Prostate gland (tissue), 2 donors: ENCODE results near the gene ARHGAP26. TPM values are rescaled to one million over a fixed set of nuclear protein-coding genes. Genes with fewer than 3 reads are reported as not detected.

ENCODE experiments used
- DNase-seq: peaks from one replicate; pipeline ENCODE4 v3.0.0-alpha.2; 2019; ENCODE audit warnings: low spot score
- H3K27ac ChIP-seq, 2 donors: fragments of 200-600 bp; sonication (generic); 2 replicates each; pipeline ENCODE4 v1.5.1; 2017 to 2019
- H3K27me3 ChIP-seq: fragments of 200-600 bp; sonication (generic); replicated peaks from 2 replicates; pipeline ENCODE4 v1.5.1; 2019; ENCODE audit not compliant: insufficient read depth
- H3K36me3 ChIP-seq, 2 donors: fragments of 200-600 bp; sonication (generic); 1 replicate in 1 of 2; 2 replicates in 1 of 2; pipeline versions ENCODE4 v1.5.1 to v1.8.1; 2017 to 2019
- H3K4me1 ChIP-seq: fragments of 200-600 bp; sonication (generic); replicated peaks from 2 replicates; pipeline ENCODE4 v1.5.1; 2019
- H3K4me3 ChIP-seq, 2 donors: fragments of 200-600 bp; sonication (generic); 2 replicates each; pipeline ENCODE4 v1.5.1; 2017 to 2019
- H3K9me3 ChIP-seq: fragments of 200-600 bp; sonication (generic); 2 replicates; pipeline ENCODE4 v1.5.1; 2017
- CTCF ChIP-seq, 4 experiments: fragments of 200-600 bp in 2 of 4; fragments of 450-650 bp in 2 of 4; sonication (generic) in 2 of 4; IDR thresholded peaks; 1 replicate in 3 of 4; 2 replicates in 1 of 4; pipeline ENCODE4 v1.5.1; 2016 to 2019; ENCODE audit warnings: antibody characterized with exemption in 4 of 4, mild to moderate bottlenecking in 2 of 4, moderate library complexity in 2 of 4
- POLR2A ChIP-seq: fragments of 450-650 bp; IDR thresholded peaks from one replicate; pipeline ENCODE4 v1.6.1; 2016; ENCODE audit warnings: antibody characterized with exemption, mild to moderate bottlenecking
- POLR2AphosphoS5 ChIP-seq: sonication (generic); formaldehyde crosslinking; IDR thresholded peaks from one replicate; pipeline ENCODE4 v1.6.1; 2017; ENCODE audit warnings: antibody characterized with exemption
- WGBS: methylation state at CpG from one replicate; pipeline ENCODE4 v1.1.5; 2018; 5-methylcytosine and 5-hydroxymethylcytosine counted together
- intact Hi-C: fragments of 100-400 bp; cut with DNase I; formaldehyde crosslinking; loops from one replicate; pipeline ENCODE4 v1.14.2; 2022
- total RNA-seq, 2 donors: library from RNA; depleted of rRNA; stranded (reverse); fragments of >200 nt; gene quantifications; one replicate each; pipeline ENCODE4 v1.1.0, GENCODE V29; 2016

Gene ARHGAP26
- total RNA-seq, 2 donors from 2014 or later: 11.7 to 39.8 TPM

- Histone ChIP-seq H3K4me3 (no peak overlapping the region), H3K27ac (no peak overlapping the region), H3K27me3 (no peaks in the 10 kb centered on the region), H3K9me3 (no peaks in the 10 kb centered on the region), H3K36me3 (no peaks in the 10 kb centered on the region), H3K4me1 (peaks cover 3% of the 10 kb centered on the region)
- DNase-seq: no peak
- intact Hi-C loops: no loop called here
- WGBS: 86% methylated on average over 3 of the region's 3 CpGs
- TF ChIP-seq POLR2AphosphoS5 (no peak), POLR2A (no peak), CTCF (IDR thresholded peaks at IDR 0.05) (no peak)
These were observed 385.3 kb downstream of the ARHGAP26 start for GRCh38 chr5:143155455-143155854.

- WGBS: 67% methylated on average over 1 of the region's 1 CpG
- intact Hi-C loops: no loop called here
- Histone ChIP-seq H3K4me3 (no peak overlapping the region), H3K9me3 (no peaks in the 10 kb centered on the region), H3K4me1 (peaks cover 3% of the 10 kb centered on the region), H3K27me3 (no peaks in the 10 kb centered on the region), H3K36me3 (no peaks in the 10 kb centered on the region), H3K27ac (no peak overlapping the region)
- no peak for DNase-seq
- TF ChIP-seq POLR2AphosphoS5 (no peak), CTCF (IDR thresholded peaks at IDR 0.05) (no peak), POLR2A (no peak)
These were observed 385.9 kb downstream of the ARHGAP26 start for GRCh38 chr5:143156086-143156485.

GRCh38 chr5:143156572-143156971 lies 386.4 kb downstream of the ARHGAP26 start:
- no peak overlapping the region for H3K4me3 ChIP-seq
- 100% methylated on average over 4 of the region's 4 CpGs for WGBS
- H3K27me3 ChIP-seq: no peaks in the 10 kb centered on the region
- DNase-seq: no peak
- no peak for TF ChIP-seq POLR2A
- TF ChIP-seq POLR2AphosphoS5: no peak
- no peak for TF ChIP-seq CTCF (IDR thresholded peaks at IDR 0.05)
- H3K4me1 ChIP-seq: peaks cover 3% of the 10 kb centered on the region
- H3K27ac ChIP-seq: no peak overlapping the region
- H3K9me3 ChIP-seq: no peaks in the 10 kb centered on the region
- intact Hi-C loops: no loop called here
- no peaks in the 10 kb centered on the region for H3K36me3 ChIP-seq

- H3K36me3 ChIP-seq: no peaks in the 10 kb centered on the region
- no peak overlapping the region for H3K27ac ChIP-seq
- TF ChIP-seq POLR2A (no peak), CTCF (IDR thresholded peaks at IDR 0.05) (no peak), POLR2AphosphoS5 (no peak)
- WGBS: 61% methylated on average over 3 of the region's 3 CpGs
- no peaks in the 10 kb centered on the region for H3K27me3 ChIP-seq
- no peaks in the 10 kb centered on the region for H3K4me1 ChIP-seq
- no peak overlapping the region for H3K4me3 ChIP-seq
- H3K9me3 ChIP-seq: no peaks in the 10 kb centered on the region
- no peak for DNase-seq
- intact Hi-C loops: no loop called here
These were observed 388.9 kb downstream of the ARHGAP26 start for GRCh38 chr5:143159031-143159430.

- no peaks in the 10 kb centered on the region for H3K36me3 ChIP-seq
- H3K4me1 ChIP-seq: no peaks in the 10 kb centered on the region
- TF ChIP-seq CTCF (IDR thresholded peaks at IDR 0.05): no peak
- TF ChIP-seq POLR2A: no peak
- no peak for TF ChIP-seq POLR2AphosphoS5
- no peaks in the 10 kb centered on the region for H3K9me3 ChIP-seq
- H3K27me3 ChIP-seq: no peaks in the 10 kb centered on the region
- intact Hi-C loops: no loop called here
- no peak for DNase-seq
- 95% methylated on average over 5 of the region's 5 CpGs for WGBS
- no peak overlapping the region for H3K27ac ChIP-seq
- no peak overlapping the region for H3K4me3 ChIP-seq
These were observed 391.8 kb downstream of the ARHGAP26 start for GRCh38 chr5:143161885-143162540.
